Measurements from ENCODE around the gene CALHM1.
"Not testable (repeated sequence)": the region's sequence is repeated elsewhere in the genome, so short reads cannot be mapped to it uniquely, and the experiment has no call there.

DNA sequence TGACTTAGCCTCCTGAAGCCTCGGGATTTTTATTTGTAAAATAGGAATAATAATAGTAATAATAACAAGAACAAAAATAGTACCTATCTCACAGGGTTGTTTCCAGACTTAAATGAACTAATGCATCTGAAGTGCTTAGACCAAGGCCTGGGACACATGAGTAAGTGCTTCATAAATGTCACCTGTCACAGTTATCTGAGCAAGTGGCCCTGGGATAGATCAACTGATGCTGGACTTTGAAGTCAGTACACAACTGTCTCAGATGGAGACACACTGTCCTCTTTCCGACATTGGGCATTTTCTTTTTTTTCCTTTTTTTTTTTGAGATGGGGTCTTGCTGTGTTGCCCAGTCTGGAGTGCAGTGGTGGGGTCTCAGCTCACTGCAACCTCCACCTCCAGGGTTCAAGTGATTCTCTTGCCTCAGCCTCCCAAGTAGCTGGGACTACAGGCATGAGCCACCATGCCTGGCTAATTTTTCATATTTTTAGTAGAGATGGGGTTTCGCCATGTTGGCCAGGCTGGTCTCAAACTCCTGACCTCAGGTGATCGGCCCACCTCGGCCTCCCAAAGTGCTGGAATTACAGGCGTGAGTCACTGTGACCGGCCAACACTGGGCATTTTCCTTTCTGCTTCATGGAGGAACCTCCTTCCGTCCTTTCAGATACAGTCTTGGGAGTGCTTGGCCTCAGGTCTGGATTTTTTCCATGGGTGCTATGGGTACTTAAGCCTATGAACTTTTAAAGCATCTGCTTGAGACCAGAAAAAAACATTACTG, 28.1 kb upstream of the CALHM1 start:
- TF ChIP-seq, protein P1, sequence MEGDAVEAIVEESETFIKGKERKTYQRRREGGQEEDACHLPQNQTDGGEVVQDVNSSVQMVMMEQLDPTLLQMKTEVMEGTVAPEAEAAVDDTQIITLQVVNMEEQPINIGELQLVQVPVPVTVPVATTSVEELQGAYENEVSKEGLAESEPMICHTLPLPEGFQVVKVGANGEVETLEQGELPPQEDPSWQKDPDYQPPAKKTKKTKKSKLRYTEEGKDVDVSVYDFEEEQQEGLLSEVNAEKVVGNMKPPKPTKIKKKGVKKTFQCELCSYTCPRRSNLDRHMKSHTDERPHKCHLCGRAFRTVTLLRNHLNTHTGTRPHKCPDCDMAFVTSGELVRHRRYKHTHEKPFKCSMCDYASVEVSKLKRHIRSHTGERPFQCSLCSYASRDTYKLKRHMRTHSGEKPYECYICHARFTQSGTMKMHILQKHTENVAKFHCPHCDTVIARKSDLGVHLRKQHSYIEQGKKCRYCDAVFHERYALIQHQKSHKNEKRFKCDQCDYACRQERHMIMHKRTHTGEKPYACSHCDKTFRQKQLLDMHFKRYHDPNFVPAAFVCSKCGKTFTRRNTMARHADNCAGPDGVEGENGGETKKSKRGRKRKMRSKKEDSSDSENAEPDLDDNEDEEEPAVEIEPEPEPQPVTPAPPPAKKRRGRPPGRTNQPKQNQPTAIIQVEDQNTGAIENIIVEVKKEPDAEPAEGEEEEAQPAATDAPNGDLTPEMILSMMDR (IDR thresholded peaks at IDR 0.05) = not testable (repeated sequence)
- TF ChIP-seq POLR2A (IDR thresholded peaks at IDR 0.05) = not testable (repeated sequence)
